Vagina (tissue), 2 donors: ENCODE results near the gene NEUROG2. TPM values are rescaled to one million over a fixed set of nuclear protein-coding genes. Genes with fewer than 3 reads are reported as not detected.

Experiments
- DNase-seq, 2 donors: peaks; one replicate each; pipeline ENCODE4 v3.0.0-alpha.2; 2017; ENCODE audit errors: extremely low spot score in 2 of 2
- H3K27ac ChIP-seq: fragments of 200-600 bp; sonication (generic); one replicate; pipeline ENCODE4 v1.5.1; 2019
- H3K27me3 ChIP-seq: fragments of 200-600 bp; sonication (generic); one replicate; pipeline ENCODE4 v1.5.1; 2019
- H3K36me3 ChIP-seq, 2 donors: fragments of 200-600 bp; sonication (generic); one replicate each; pipeline ENCODE4 v1.5.1; 2017 to 2019
- H3K4me1 ChIP-seq: fragments of 200-600 bp; sonication (generic); one replicate; pipeline ENCODE4 v1.5.1; 2019
- H3K4me3 ChIP-seq, 2 donors: fragments of 200-600 bp; sonication (generic); 1 replicate in 1 of 2; 2 replicates in 1 of 2; pipeline ENCODE4 v1.5.1; 2016 to 2019
- H3K9me3 ChIP-seq: fragments of 200-600 bp; sonication (generic); one replicate; pipeline ENCODE4 v1.5.1; 2019
- CTCF ChIP-seq, 3 experiments: fragments of 450-650 bp in 2 of 3; fragments of 200-600 bp in 1 of 3; sonication (generic) in 1 of 3; IDR thresholded peaks; one replicate each; pipeline ENCODE4 v1.5.1; 2017 to 2019; ENCODE audit warnings: antibody characterized with exemption in 3 of 3, mild to moderate bottlenecking in 2 of 3, moderate library complexity in 2 of 3
- POLR2A ChIP-seq, 2 donors: fragments of 450-650 bp; IDR thresholded peaks; one replicate each; pipeline ENCODE4 v1.6.1; 2017; ENCODE audit warnings: antibody characterized with exemption in 2 of 2, mild to moderate bottlenecking in 2 of 2, moderate library complexity in 2 of 2
- POLR2AphosphoS5 ChIP-seq, 2 donors: sonication (generic); formaldehyde crosslinking; IDR thresholded peaks; one replicate each; pipeline ENCODE4 v1.9.0; 2017; ENCODE audit warnings: antibody characterized with exemption in 2 of 2, mild to moderate bottlenecking in 2 of 2, low read depth in 1 of 2; ENCODE audit not compliant: insufficient read depth in 1 of 2
- intact Hi-C: fragments of 100-400 bp; cut with DNase I; formaldehyde crosslinking; loops from one replicate; pipeline ENCODE4 v1.15.1; 2023
- total RNA-seq: library from RNA; depleted of rRNA; stranded (reverse); fragments of >200 nt; gene quantifications from one replicate; pipeline ENCODE4 v1.2.3, GENCODE V29; 2016

NEUROG2 gene
- total RNA-seq, 1 donor from 2014 or later = not detected

GRCh38 chr4:112550728-112551127 is 34.7 kb upstream of the NEUROG2 start:
- TF ChIP-seq POLR2A (IDR thresholded peaks at IDR 0.05) = no peak
- TF ChIP-seq POLR2AphosphoS5 (IDR thresholded peaks at IDR 0.05; ENCODE audit: insufficient read depth in 1 of 2, low read depth in 1 of 2) = no peak
- TF ChIP-seq CTCF (IDR thresholded peaks at IDR 0.05) = no peak
- Histone ChIP-seq H3K4me3 (no peak overlapping the region), H3K9me3 (no peaks in the 10 kb centered on the region), H3K36me3 (no peaks in the 10 kb centered on the region), H3K4me1 (no peaks in the 10 kb centered on the region), H3K27ac (no peak overlapping the region), H3K27me3 (no peaks in the 10 kb centered on the region)
- no peak for DNase-seq
- intact Hi-C loops = no loop called here

- TF ChIP-seq POLR2AphosphoS5 (IDR thresholded peaks at IDR 0.05; ENCODE audit: insufficient read depth in 1 of 2, low read depth in 1 of 2) (no peak), CTCF (IDR thresholded peaks at IDR 0.05) (no peak), POLR2A (IDR thresholded peaks at IDR 0.05) (no peak)
- Histone ChIP-seq H3K4me1 (no peaks in the 10 kb centered on the region), H3K4me3 (no peak overlapping the region), H3K27ac (no peak overlapping the region), H3K27me3 (no peaks in the 10 kb centered on the region), H3K36me3 (no peaks in the 10 kb centered on the region), H3K9me3 (no peaks in the 10 kb centered on the region)
- DNase-seq = no peak
- intact Hi-C loops = no loop called here
Measured at GRCh38 chr4:112546476-112546875, 30.5 kb upstream of the NEUROG2 start.

- TF ChIP-seq CTCF (IDR thresholded peaks at IDR 0.05) = no peak
- no peak for TF ChIP-seq POLR2A (IDR thresholded peaks at IDR 0.05)
- TF ChIP-seq POLR2AphosphoS5 (IDR thresholded peaks at IDR 0.05; ENCODE audit: insufficient read depth in 1 of 2, low read depth in 1 of 2) = no peak
- no peak for DNase-seq
- no peak overlapping the region for H3K27ac ChIP-seq
- intact Hi-C loops = no loop called here
- no peaks in the 10 kb centered on the region for H3K4me1 ChIP-seq
- no peaks in the 10 kb centered on the region for H3K9me3 ChIP-seq
- no peak overlapping the region for H3K4me3 ChIP-seq
- H3K27me3 ChIP-seq = no peaks in the 10 kb centered on the region
- H3K36me3 ChIP-seq = no peaks in the 10 kb centered on the region
Measured at GRCh38 chr4:112545346-112545745, 29.4 kb upstream of the NEUROG2 start.

- Histone ChIP-seq H3K4me1 (no peaks in the 10 kb centered on the region), H3K27me3 (no peaks in the 10 kb centered on the region), H3K27ac (no peak overlapping the region), H3K9me3 (no peaks in the 10 kb centered on the region), H3K36me3 (no peaks in the 10 kb centered on the region), H3K4me3 (no peak overlapping the region)
- DNase-seq = no peak
- TF ChIP-seq CTCF (IDR thresholded peaks at IDR 0.05) (no peak), POLR2A (IDR thresholded peaks at IDR 0.05) (no peak), POLR2AphosphoS5 (IDR thresholded peaks at IDR 0.05; ENCODE audit: insufficient read depth in 1 of 2, low read depth in 1 of 2) (no peak)
- intact Hi-C loops = no loop called here
Measured at GRCh38 chr4:112540695-112541094, 24.7 kb upstream of the NEUROG2 start.

GRCh38 chr4:112536123-112536522 is 20.1 kb upstream of the NEUROG2 start:
- Histone ChIP-seq H3K36me3 (no peaks in the 10 kb centered on the region), H3K27ac (no peak overlapping the region), H3K27me3 (no peaks in the 10 kb centered on the region), H3K9me3 (no peaks in the 10 kb centered on the region), H3K4me3 (no peak overlapping the region), H3K4me1 (no peaks in the 10 kb centered on the region)
- no peak for TF ChIP-seq POLR2AphosphoS5 (IDR thresholded peaks at IDR 0.05; ENCODE audit: insufficient read depth in 1 of 2, low read depth in 1 of 2)
- no peak for DNase-seq
- intact Hi-C loops = no loop called here

- intact Hi-C loops = no loop called here
- Histone ChIP-seq H3K36me3 (no peaks in the 10 kb centered on the region), H3K9me3 (no peaks in the 10 kb centered on the region), H3K27ac (no peak overlapping the region), H3K4me3 (no peak overlapping the region), H3K27me3 (no peaks in the 10 kb centered on the region), H3K4me1 (no peaks in the 10 kb centered on the region)
- DNase-seq = no peak
- no peak for TF ChIP-seq CTCF (IDR thresholded peaks at IDR 0.05)
- TF ChIP-seq POLR2A (IDR thresholded peaks at IDR 0.05) = no peak
- TF ChIP-seq POLR2AphosphoS5 (IDR thresholded peaks at IDR 0.05; ENCODE audit: insufficient read depth in 1 of 2, low read depth in 1 of 2) = no peak
Measured at GRCh38 chr4:112532267-112532666, 16.3 kb upstream of the NEUROG2 start.
